Measurements from ENCODE around the gene OVOL2.

Gene OVOL2

GRCh38 chr20:17993546-17993945 is 64.2 kb downstream of the OVOL2 start:
- no peaks in the 10 kb centered on the region for H3K9me3 ChIP-seq (ENCODE audit: severe bottlenecking)
- H3K27me3 ChIP-seq (ENCODE audit: insufficient read depth, low read depth, severe bottlenecking), result no peaks in the 10 kb centered on the region
- no peak for DNase-seq
- H3K36me3 ChIP-seq, result peaks cover 18% of the 10 kb centered on the region
- TF ChIP-seq CTCF (IDR thresholded peaks at IDR 0.05; ENCODE audit: low read depth, low read length), result no peak
- no peak overlapping the region for H3K27ac ChIP-seq
- no peak overlapping the region for H3K4me3 ChIP-seq (ENCODE audit: low read depth, low read length)

- H3K27me3 ChIP-seq (ENCODE audit: insufficient read depth, low read depth, severe bottlenecking), result no peaks in the 10 kb centered on the region
- no peaks in the 10 kb centered on the region for H3K9me3 ChIP-seq (ENCODE audit: severe bottlenecking)
- no peak for DNase-seq
- no peak overlapping the region for H3K27ac ChIP-seq
- no peak overlapping the region for H3K4me3 ChIP-seq (ENCODE audit: low read depth, low read length)
- no peak for TF ChIP-seq CTCF (IDR thresholded peaks at IDR 0.05; ENCODE audit: low read depth, low read length)
- H3K36me3 ChIP-seq, result peaks cover 21% of the 10 kb centered on the region
Observed at GRCh38 chr20:17992847-17993513, 64.7 kb downstream of the OVOL2 start.

GRCh38 chr20:17992224-17992637 is 65.5 kb downstream of the OVOL2 start:
- H3K27ac ChIP-seq, result no peak overlapping the region
- no peak for TF ChIP-seq CTCF (IDR thresholded peaks at IDR 0.05; ENCODE audit: low read depth, low read length)
- no peaks in the 10 kb centered on the region for H3K27me3 ChIP-seq (ENCODE audit: insufficient read depth, low read depth, severe bottlenecking)
- no peak overlapping the region for H3K4me3 ChIP-seq (ENCODE audit: low read depth, low read length)
- DNase-seq, result no peak
- no peaks in the 10 kb centered on the region for H3K9me3 ChIP-seq (ENCODE audit: severe bottlenecking)
- peaks cover 22% of the 10 kb centered on the region for H3K36me3 ChIP-seq

- Histone ChIP-seq H3K36me3 (peaks cover 22% of the 10 kb centered on the region), H3K9me3 (ENCODE audit: severe bottlenecking) (no peaks in the 10 kb centered on the region), H3K27me3 (ENCODE audit: insufficient read depth, low read depth, severe bottlenecking) (no peaks in the 10 kb centered on the region), H3K4me3 (ENCODE audit: low read depth, low read length) (no peak overlapping the region), H3K27ac (no peak overlapping the region)
- DNase-seq, result no peak
- TF ChIP-seq CTCF (IDR thresholded peaks at IDR 0.05; ENCODE audit: low read depth, low read length), result no peak
Observed at GRCh38 chr20:17990278-17990972, 67.3 kb downstream of the OVOL2 start.

- DNase-seq, result no peak
- Histone ChIP-seq H3K27ac (no peak overlapping the region), H3K27me3 (ENCODE audit: insufficient read depth, low read depth, severe bottlenecking) (no peaks in the 10 kb centered on the region), H3K9me3 (ENCODE audit: severe bottlenecking) (no peaks in the 10 kb centered on the region), H3K4me3 (ENCODE audit: low read depth, low read length) (no peak overlapping the region), H3K36me3 (peaks cover 26% of the 10 kb centered on the region)
- no peak for TF ChIP-seq CTCF (IDR thresholded peaks at IDR 0.05; ENCODE audit: low read depth, low read length)
Observed at GRCh38 chr20:17987988-17988387, 69.7 kb downstream of the OVOL2 start.
